ENCODE data around the gene LZTR1. TPM values are rescaled to one million over a fixed set of nuclear protein-coding genes. Genes with fewer than 3 reads are reported as not detected.
"Not testable (repeated sequence)": the region's sequence is repeated elsewhere in the genome, so short reads cannot be mapped to it uniquely, and the experiment has no call there.

Gene LZTR1
- total and polyA plus RNA-seq, 2 donors from 2014 or later, result 24.3 to 66.4 TPM

DNA sequence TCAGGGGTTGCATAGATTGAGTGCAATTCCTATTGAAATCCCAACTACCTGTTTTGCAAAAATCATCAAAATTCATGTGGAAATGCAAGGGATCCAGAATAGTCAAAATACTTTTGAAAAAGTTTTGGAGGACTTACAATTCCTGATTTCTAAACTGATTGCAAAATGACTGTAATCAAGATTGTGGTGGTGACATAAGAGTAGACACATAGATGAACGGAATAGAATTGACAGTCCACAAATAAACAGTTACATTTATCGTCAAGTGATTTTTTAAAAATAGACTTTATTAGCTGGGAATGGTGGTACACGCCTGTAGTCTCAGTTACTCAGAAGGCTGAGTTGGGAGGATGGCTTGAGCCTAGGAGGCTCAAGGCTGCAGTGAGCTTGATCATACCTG is 52.9 kb downstream of the LZTR1 start:
- Histone ChIP-seq H3K9me3 (ENCODE audit: control insufficient read depth in 2 of 3, insufficient read depth in 1 of 3, low read length in 3 of 3) (no peaks in the 10 kb centered on the region), H3K4me3 (ENCODE audit: low read length in 3 of 3) (no peak overlapping the region), H3K27ac (ENCODE audit: low read depth in 2 of 2, low read length in 2 of 2) (no peak overlapping the region), H3K4me1 (ENCODE audit: control insufficient read depth in 2 of 3, insufficient read depth in 2 of 3, low read depth in 1 of 3, low read length in 3 of 3) (peaks cover 0 to 7% (median 0%) of the 10 kb centered on the region in 3 donors), H3K36me3 (ENCODE audit: control insufficient read depth in 2 of 3, insufficient read depth in 3 of 3, low read length in 3 of 3) (no peaks in the 10 kb centered on the region), H3K27me3 (ENCODE audit: control insufficient read depth, insufficient read depth, low read length) (no peaks in the 10 kb centered on the region), H3K9ac (ENCODE audit: low read length in 3 of 3) (no peak overlapping the region)
- FAIRE-seq (no peak), DNase-seq (no peak)
- intact Hi-C loops (cut with DNase I), result no loop called here
- TF ChIP-seq CTCF (IDR thresholded peaks at IDR 0.05; ENCODE audit: borderline replicate concordance, extremely low read depth, insufficient read depth), result no peak

DNA sequence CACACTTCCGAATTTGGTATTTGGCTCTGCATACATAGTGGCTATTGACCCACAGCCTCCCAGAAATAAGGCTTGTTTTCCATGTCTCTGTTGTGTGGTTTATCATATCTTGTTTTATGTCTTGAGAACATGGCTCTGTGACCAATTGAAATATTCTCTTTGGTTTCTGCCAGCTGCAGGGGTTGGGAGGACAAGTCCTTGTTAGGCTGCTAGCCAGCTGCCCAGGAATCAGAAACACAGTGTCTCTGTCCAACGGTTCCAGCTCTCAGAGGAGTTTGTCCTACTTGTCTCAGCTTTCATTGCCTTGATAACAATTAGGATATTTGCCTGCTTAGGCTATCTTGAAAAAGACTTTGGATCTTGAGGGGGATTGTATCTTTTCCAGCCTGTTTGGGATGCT is 56.3 kb downstream of the LZTR1 start:
- DNase-seq (no peak), FAIRE-seq (no peak)
- no peaks in the 10 kb centered on the region for H3K4me1 ChIP-seq (ENCODE audit: control insufficient read depth in 2 of 3, insufficient read depth in 2 of 3, low read depth in 1 of 3, low read length in 3 of 3)
- intact Hi-C loops (cut with DNase I), result no loop called here
- no peak overlapping the region for H3K4me3 ChIP-seq (ENCODE audit: low read length in 3 of 3)
- H3K9me3 ChIP-seq (ENCODE audit: control insufficient read depth in 2 of 3, insufficient read depth in 1 of 3, low read length in 3 of 3), result no peaks in the 10 kb centered on the region
- no peaks in the 10 kb centered on the region for H3K27me3 ChIP-seq (ENCODE audit: control insufficient read depth, insufficient read depth, low read length)
- no peak for TF ChIP-seq CTCF (IDR thresholded peaks at IDR 0.05; ENCODE audit: borderline replicate concordance, extremely low read depth, insufficient read depth)
- H3K27ac ChIP-seq (ENCODE audit: low read depth in 2 of 2, low read length in 2 of 2), result no peak overlapping the region
- no peak overlapping the region for H3K9ac ChIP-seq (ENCODE audit: low read length in 3 of 3)
- H3K36me3 ChIP-seq (ENCODE audit: control insufficient read depth in 2 of 3, insufficient read depth in 3 of 3, low read length in 3 of 3), result no peaks in the 10 kb centered on the region

GRCh38 chr22:21039158-21039557 is 57.1 kb downstream of the LZTR1 start:
- H3K4me1 ChIP-seq (ENCODE audit: control insufficient read depth in 2 of 3, insufficient read depth in 2 of 3, low read depth in 1 of 3, low read length in 3 of 3); FAIRE-seq; H3K4me3 ChIP-seq (ENCODE audit: low read length in 3 of 3): not testable (repeated sequence)

GRCh38 chr22:21041937-21042336 is 59.8 kb downstream of the LZTR1 start:
- Histone ChIP-seq H3K9ac (ENCODE audit: low read length in 3 of 3) (no peak overlapping the region), H3K36me3 (ENCODE audit: control insufficient read depth in 2 of 3, insufficient read depth in 3 of 3, low read length in 3 of 3) (no peaks in the 10 kb centered on the region), H3K4me1 (ENCODE audit: control insufficient read depth in 2 of 3, insufficient read depth in 2 of 3, low read depth in 1 of 3, low read length in 3 of 3) (peaks cover 0 to 6% (median 0%) of the 10 kb centered on the region in 3 donors), H3K4me3 (ENCODE audit: low read length in 3 of 3) (no peak overlapping the region), H3K27ac (ENCODE audit: low read depth in 2 of 2, low read length in 2 of 2) (no peak overlapping the region), H3K27me3 (ENCODE audit: control insufficient read depth, insufficient read depth, low read length) (no peaks in the 10 kb centered on the region), H3K9me3 (ENCODE audit: control insufficient read depth in 2 of 3, insufficient read depth in 1 of 3, low read length in 3 of 3) (no peaks in the 10 kb centered on the region)
- no peak for DNase-seq
- intact Hi-C loops (cut with DNase I), result no loop called here
- FAIRE-seq, result no peak
- TF ChIP-seq CTCF (IDR thresholded peaks at IDR 0.05; ENCODE audit: borderline replicate concordance, extremely low read depth, insufficient read depth), result no peak

More at GRCh38 chr22:21039158-21039557, 57.1 kb downstream of the LZTR1 start:
- intact Hi-C loops (cut with DNase I); H3K27me3 ChIP-seq (ENCODE audit: control insufficient read depth, insufficient read depth, low read length); H3K27ac ChIP-seq (ENCODE audit: low read depth in 2 of 2, low read length in 2 of 2); H3K9me3 ChIP-seq (ENCODE audit: control insufficient read depth in 2 of 3, insufficient read depth in 1 of 3, low read length in 3 of 3); H3K9ac ChIP-seq (ENCODE audit: low read length in 3 of 3); DNase-seq; H3K36me3 ChIP-seq (ENCODE audit: control insufficient read depth in 2 of 3, insufficient read depth in 3 of 3, low read length in 3 of 3): not testable (repeated sequence)

Data from kidney (tissue), 14 donors.